ENCODE results near the gene PAIP1.
"Not testable (repeated sequence)": the region's sequence is repeated elsewhere in the genome, so short reads cannot be mapped to it uniquely, and the experiment has no call there.

PAIP1 gene

DNA sequence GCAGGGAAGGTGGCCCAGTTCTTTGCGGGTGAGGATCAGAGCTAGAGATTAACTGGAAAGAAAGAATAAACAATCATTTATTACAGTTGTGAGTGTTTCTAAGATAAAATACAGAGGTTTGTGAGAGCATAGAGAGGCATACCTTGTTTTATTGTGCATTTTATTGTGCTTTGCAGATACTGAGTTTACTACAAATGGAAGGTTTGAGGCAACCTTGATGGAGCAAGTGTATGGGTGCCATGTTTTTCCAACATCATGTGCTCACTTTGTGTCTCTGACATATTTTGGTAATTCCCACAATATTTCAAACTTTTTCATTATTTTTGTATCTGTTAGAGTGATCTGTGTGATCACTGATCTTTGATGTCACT lies 41.2 kb downstream of the PAIP1 start:
- DNase-seq: no peak
- Mint-ChIP-seq H3K9me3 (no peaks in the 10 kb centered on the region), H3K4me3 (peak overlapping the region; percentile 85), H3K27ac (peak overlapping the region; percentile 98), H3K27me3 (no peaks in the 10 kb centered on the region), H3K36me3 (peaks cover 18% of the 10 kb centered on the region), H3K4me1 (peaks cover 32% of the 10 kb centered on the region)
- CTCF ChIA-PET: interaction anchor here (0.7 to 1.9 kb wide), 2 partner anchors 32 to 38 kb away, joined by 3 to 8 read pairs; partner anchors contain the start of gene TMEM267

GRCh38 chr5:43514816-43515677 lies 41.8 kb downstream of the PAIP1 start, which contains the start of gene C5orf34:
Gene C5orf34 (minus strand): TSS chr5:43515148. CDS start chr5:43509339, 5,809 bp downstream.
- H3K4me1 Mint-ChIP-seq: peaks cover 32% of the 10 kb centered on the region
- H3K36me3 Mint-ChIP-seq: peaks cover 18% of the 10 kb centered on the region
- DNase-seq: peak; percentile 97
- H3K27me3 Mint-ChIP-seq: no peaks in the 10 kb centered on the region
- no peaks in the 10 kb centered on the region for H3K9me3 Mint-ChIP-seq
- CTCF ChIA-PET: interaction anchor here (0.7 to 1.9 kb wide), 4 partner anchors 29 to 85 kb away, joined by 3 to 8 read pairs (median 4); partner anchors contain the start of gene TMEM267
- peak within 1 kb of the TSS; percentile 98 for H3K27ac Mint-ChIP-seq
- peak within 1 kb of the TSS; percentile 85 for H3K4me3 Mint-ChIP-seq

- no peaks in the 10 kb centered on the region for H3K27me3 Mint-ChIP-seq
- peaks cover 32% of the 10 kb centered on the region for H3K4me1 Mint-ChIP-seq
- H3K4me3 Mint-ChIP-seq: peak overlapping the region; percentile 85
- H3K36me3 Mint-ChIP-seq: peaks cover 18% of the 10 kb centered on the region
- CTCF ChIA-PET: interaction anchor here (1.0 to 1.9 kb wide), 3 partner anchors 29 to 86 kb away, joined by 3 to 8 read pairs (median 4); partner anchors contain the start of gene TMEM267
- H3K27ac Mint-ChIP-seq: peak overlapping the region; percentile 98
- DNase-seq: no peak
- no peaks in the 10 kb centered on the region for H3K9me3 Mint-ChIP-seq
Measured at GRCh38 chr5:43514471-43514815, 42.4 kb downstream of the PAIP1 start.

DNA sequence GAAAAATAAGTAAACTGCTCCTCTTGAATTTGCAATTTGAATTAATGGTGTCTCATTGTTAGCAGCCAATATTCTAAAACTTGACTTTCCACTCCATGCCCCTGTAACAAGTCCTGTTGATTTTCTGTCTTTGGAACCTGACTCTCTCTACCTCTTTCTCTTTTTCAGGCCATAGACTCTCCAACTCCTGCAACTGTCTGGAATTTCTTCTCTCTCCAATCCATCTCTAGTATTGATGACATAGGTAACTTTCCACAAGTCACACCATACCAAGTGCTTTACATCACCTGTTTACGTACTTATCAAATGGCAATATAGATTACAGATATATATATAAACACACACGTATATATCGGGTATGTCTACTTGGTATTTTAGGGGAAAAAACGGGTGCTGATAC lies 42.9 kb downstream of the PAIP1 start:
- H3K27ac Mint-ChIP-seq: peak overlapping the region; percentile 98
- H3K4me1 Mint-ChIP-seq: peaks cover 32% of the 10 kb centered on the region
- no peak for DNase-seq
- no peaks in the 10 kb centered on the region for H3K27me3 Mint-ChIP-seq
- peak overlapping the region; percentile 85 for H3K4me3 Mint-ChIP-seq
- CTCF ChIA-PET: interaction anchor here (1.9 kb wide), 1 partner anchor 30 kb away, joined by 8 read pairs; the partner anchor contains the start of gene TMEM267
- H3K9me3 Mint-ChIP-seq: no peaks in the 10 kb centered on the region
- peaks cover 18% of the 10 kb centered on the region for H3K36me3 Mint-ChIP-seq

DNA sequence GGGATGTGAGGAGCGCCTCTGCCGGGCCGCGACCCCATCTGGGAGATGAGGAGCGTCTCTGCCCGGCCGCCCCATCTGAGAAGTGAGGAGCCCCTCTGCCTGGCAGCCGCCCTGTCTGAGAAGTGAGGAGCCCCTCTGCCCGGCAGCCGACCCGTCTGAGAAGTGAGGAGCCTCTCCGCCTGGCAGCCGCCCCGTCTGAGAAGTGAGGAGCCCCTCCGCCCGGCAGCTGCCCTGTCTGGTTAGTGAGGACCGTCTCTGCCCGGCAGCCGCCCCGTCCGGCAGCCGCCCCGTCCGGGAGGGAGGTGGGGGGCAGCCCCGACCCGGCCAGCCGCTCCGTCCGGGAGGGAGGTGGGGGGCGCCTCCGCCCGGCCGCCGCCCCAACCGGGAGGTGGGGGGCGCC lies 45.8 kb downstream of the PAIP1 start:
- peaks cover 27% of the 10 kb centered on the region for H3K4me1 Mint-ChIP-seq
- not testable (repeated sequence) for H3K27me3 Mint-ChIP-seq

GRCh38 chr5:43498581-43498980 lies 58.3 kb downstream of the PAIP1 start:
- DNase-seq: no peak
- H3K27me3 Mint-ChIP-seq: no peaks in the 10 kb centered on the region
- no peak overlapping the region for H3K4me3 Mint-ChIP-seq
- no peaks in the 10 kb centered on the region for H3K9me3 Mint-ChIP-seq
- H3K4me1 Mint-ChIP-seq: no peaks in the 10 kb centered on the region
- H3K27ac Mint-ChIP-seq: no peak overlapping the region
- peaks cover 44% of the 10 kb centered on the region for H3K36me3 Mint-ChIP-seq
- CTCF ChIA-PET: interaction anchor here (1.1 kb wide), 1 partner anchor 15 kb away, joined by 3 read pairs; the partner anchor contains the start of gene TMEM267

More for the DNA sequence above, 45.8 kb downstream of the PAIP1 start:
- peaks cover 21% of the 10 kb centered on the region for H3K36me3 Mint-ChIP-seq
- H3K27ac Mint-ChIP-seq, H3K9me3 Mint-ChIP-seq, CTCF ChIA-PET, DNase-seq, H3K4me3 Mint-ChIP-seq: not testable (repeated sequence)

DNA sequence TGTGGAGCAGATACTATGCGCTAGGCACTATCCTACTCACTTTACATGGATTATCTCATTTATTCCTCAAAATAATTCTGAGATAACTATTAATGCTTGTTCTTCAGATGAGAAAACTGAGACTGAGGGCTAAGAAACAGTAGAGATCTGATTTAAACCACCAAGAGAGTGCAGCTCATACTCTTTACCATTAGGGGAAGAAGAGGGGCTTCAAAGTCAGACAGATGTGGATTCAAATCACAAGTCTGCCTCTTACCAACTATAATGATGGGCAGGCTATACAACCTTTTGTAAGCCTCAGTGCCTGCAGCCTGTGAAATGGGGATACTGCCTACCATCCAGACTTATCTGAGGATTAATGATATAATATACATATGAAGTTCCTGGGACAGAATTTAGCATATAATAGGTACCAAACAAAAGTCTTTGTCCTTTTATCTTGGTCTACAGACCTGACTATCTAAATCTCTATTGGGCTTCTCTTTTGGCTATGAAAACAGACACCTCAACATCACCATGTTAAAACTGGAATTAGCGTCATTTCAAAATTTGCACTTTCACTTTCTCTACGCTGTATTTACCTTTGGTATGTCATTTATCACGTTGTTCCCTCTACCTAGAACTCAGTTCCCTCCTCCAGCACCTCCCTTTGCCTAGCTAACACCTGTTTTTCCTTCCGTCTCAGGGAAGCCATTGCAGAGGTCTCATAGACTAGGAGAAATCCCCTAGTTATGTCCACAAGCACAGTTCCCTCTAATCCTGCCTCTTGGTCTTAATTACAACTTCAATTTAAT lies 59.4 kb downstream of the PAIP1 start:
- Mint-ChIP-seq H3K9me3 (no peaks in the 10 kb centered on the region), H3K27me3 (no peaks in the 10 kb centered on the region), H3K4me3 (no peak overlapping the region), H3K27ac (no peak overlapping the region), H3K36me3 (peaks cover 36% of the 10 kb centered on the region), H3K4me1 (no peaks in the 10 kb centered on the region)
- CTCF ChIA-PET: no interaction called here
- no peak for DNase-seq

DNA sequence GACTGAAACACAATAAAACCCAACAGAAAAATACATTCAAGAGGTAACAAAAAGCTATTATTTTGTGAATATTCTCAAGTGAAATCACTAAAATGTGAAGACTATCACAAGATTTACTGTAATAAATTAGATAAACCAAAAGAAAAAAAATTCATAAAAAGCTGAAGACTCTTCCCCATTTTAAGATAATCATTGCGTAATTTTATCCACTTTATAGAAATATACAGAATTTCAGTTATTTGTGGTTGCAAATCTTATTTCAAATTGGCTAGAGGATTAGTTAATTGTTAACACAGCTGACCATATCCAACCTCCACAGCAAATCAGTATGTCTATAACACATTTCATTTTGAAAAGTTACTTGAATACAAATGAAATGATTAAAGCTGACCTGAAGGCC lies 65.6 kb downstream of the PAIP1 start:
- no peak overlapping the region for H3K4me3 Mint-ChIP-seq
- no peaks in the 10 kb centered on the region for H3K9me3 Mint-ChIP-seq
- CTCF ChIA-PET: interaction anchor here (1.1 kb wide), 1 partner anchor 90 kb away, joined by 6 read pairs; no protein-coding TSS in a partner anchor
- peaks cover 30% of the 10 kb centered on the region for H3K36me3 Mint-ChIP-seq
- no peak for DNase-seq
- H3K27ac Mint-ChIP-seq: no peak overlapping the region
- H3K4me1 Mint-ChIP-seq: peaks cover 3% of the 10 kb centered on the region
- no peaks in the 10 kb centered on the region for H3K27me3 Mint-ChIP-seq

DNA sequence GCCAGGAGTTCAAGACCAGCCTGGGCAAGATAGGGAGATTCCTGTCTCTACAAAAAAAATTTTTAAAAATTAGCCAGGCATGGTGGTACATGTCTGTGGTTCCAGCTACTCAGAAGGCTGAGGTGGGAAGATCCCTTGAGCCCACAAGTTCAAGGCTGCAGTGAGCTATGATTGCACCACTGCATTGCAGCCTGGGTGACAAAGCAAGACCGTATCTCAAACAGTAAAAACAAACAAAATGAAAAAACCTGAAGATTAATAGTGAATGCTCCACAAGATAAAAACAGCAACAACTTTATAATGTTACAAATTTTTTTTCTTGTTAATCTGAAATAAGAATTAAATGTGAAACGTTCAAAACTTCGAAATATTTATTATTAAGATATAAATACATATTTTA lies 70.5 kb downstream of the PAIP1 start:
- H3K36me3 Mint-ChIP-seq: peaks cover 31% of the 10 kb centered on the region
- CTCF ChIA-PET: interaction anchor here (1.3 kb wide), 1 partner anchor 382 kb away, joined by 3 read pairs; no protein-coding TSS in a partner anchor
- peak overlapping the region; percentile 99 for H3K27ac Mint-ChIP-seq
- H3K4me3 Mint-ChIP-seq: no peak overlapping the region
- no peaks in the 10 kb centered on the region for H3K9me3 Mint-ChIP-seq
- H3K27me3 Mint-ChIP-seq: peaks cover 3% of the 10 kb centered on the region
- peaks cover 40% of the 10 kb centered on the region for H3K4me1 Mint-ChIP-seq
- DNase-seq: no peak

GRCh38 chr5:43485406-43485805 lies 71.5 kb downstream of the PAIP1 start:
- H3K27me3 Mint-ChIP-seq: peaks cover 3% of the 10 kb centered on the region
- CTCF ChIA-PET: interaction anchor here (0.7 to 2.2 kb wide), 5 partner anchors 30 to 465 kb away, joined by 3 to 15 read pairs (median 4); partner anchors contain the start of genes C5orf34 and HMGCS1
- peaks cover 43% of the 10 kb centered on the region for H3K4me1 Mint-ChIP-seq
- H3K27ac Mint-ChIP-seq: peak overlapping the region; percentile 99
- no peak overlapping the region for H3K4me3 Mint-ChIP-seq
- H3K36me3 Mint-ChIP-seq: peaks cover 30% of the 10 kb centered on the region
- no peak for DNase-seq
- no peaks in the 10 kb centered on the region for H3K9me3 Mint-ChIP-seq

DNA sequence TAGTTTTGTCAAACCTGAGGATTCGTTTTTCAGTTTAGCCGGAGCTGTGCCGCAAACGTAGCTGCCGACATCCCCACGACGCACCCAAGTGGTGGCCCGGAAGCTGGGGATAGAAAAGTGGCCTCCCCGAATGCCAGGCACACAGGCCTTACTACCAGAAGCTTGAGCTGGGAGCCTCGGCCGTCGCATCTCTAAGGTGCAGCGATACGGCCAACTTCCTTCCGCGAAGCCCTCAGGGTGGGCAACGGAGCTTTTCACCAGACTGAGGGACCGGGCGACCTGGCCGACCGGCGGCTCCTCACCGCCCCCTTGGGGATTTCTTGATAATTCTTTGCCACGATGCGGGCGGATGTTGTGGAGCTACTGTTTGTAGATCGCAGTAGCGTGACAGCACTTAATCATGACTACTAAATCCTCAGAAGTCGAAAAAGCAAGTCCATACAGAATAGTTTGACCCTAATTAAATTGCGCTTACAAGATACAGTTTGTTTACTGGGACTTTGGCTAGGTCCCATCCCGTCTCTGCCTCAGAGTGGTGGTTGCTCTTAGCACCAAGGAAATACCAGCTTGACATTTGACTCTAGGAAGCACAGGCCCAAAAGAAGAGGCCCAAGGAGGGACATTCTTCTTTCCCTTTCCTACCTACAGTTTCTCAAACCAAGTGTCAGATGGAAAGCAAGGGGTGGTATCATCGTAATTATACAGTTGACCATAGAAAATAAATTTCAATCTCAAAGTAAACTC lies 72.6 kb downstream of the PAIP1 start:
- Mint-ChIP-seq H3K4me3 (peak overlapping the region; percentile 92), H3K27me3 (peaks cover 3% of the 10 kb centered on the region), H3K9me3 (no peaks in the 10 kb centered on the region), H3K4me1 (peaks cover 46% of the 10 kb centered on the region), H3K36me3 (peaks cover 27% of the 10 kb centered on the region), H3K27ac (peak overlapping the region; percentile 99)
- CTCF ChIA-PET: interaction anchor here (0.6 to 2.2 kb wide), 23 partner anchors 15 to 443 kb away, joined by 3 to 19 read pairs (median 4); partner anchors contain the start of genes C5orf34 and HMGCS1
- peak; percentile 91 for DNase-seq

DNA sequence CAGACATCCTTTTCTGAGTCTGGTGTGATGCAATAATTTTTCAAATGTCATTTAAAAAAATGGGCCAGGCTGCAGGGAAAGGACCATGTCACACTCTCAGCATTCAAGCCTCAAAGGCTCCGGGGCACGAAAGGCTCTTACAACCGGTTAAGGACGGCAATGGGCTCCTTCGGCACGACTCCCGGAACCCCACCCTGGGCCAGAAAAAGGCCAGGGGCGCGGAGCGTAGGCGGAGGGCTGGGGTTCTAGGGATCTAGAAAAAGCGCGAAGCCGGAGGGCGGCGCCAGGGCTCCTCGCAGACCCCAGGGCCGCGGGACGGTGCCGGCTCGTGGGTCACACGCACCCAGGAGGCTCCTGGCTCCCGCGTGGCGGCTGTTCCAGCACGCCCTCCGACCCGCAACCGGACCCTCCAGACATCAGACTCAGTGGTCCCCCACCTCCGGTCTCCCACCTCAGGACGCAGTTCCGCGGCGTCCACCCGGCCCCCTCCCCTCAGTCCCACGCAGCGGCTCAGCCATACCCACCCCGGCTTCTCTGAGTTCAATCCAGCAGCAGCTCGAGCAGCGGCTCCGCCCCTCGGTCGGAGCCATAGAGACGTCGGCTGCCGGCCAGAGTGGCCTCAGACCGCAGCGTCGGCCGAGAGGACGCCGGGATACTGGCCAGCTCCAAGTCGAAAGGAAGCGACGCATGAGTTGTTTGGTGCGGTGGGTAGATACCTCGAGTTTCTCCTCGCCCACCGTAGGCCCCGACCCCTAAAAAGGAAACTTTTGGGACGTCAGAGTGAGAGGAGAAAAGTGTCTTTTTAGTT lies 73.4 kb downstream of the PAIP1 start, which contains the start of gene TMEM267:
Gene TMEM267 (minus strand): TSS at position 568 of the 808 bp plus-strand sequence. CDS start 29,896 bp downstream, outside the sequence.
- CTCF ChIA-PET: interaction anchor here (0.6 to 2.2 kb wide), 22 partner anchors 15 to 442 kb away, joined by 3 to 19 read pairs (median 4); partner anchors contain the start of genes C5orf34 and HMGCS1
- Mint-ChIP-seq H3K27ac (peak within 1 kb of the TSS; percentile 99), H3K27me3 (peaks cover 3% of the 10 kb centered on the region), H3K4me1 (peaks cover 46% of the 10 kb centered on the region), H3K9me3 (no peaks in the 10 kb centered on the region), H3K36me3 (peaks cover 22% of the 10 kb centered on the region), H3K4me3 (peak within 1 kb of the TSS; percentile 92)
- peak; percentile 91 for DNase-seq
